Mesendoderm (in vitro differentiated cells): ENCODE measurements around the gene SYCP3.

Source experiments
- DNase-seq: peaks from one replicate; pipeline ENCODE4 v3.0.0; 2013
- H2AK5ac ChIP-seq: 2 replicates; pipeline ENCODE4 v1.6.1; 2013; ENCODE audit warnings: low read length, inconsistent platforms
- H2BK120ac ChIP-seq: 2 replicates; pipeline ENCODE4 v1.6.1; 2013; ENCODE audit warnings: low read depth, mild to moderate bottlenecking, low read length, moderate library complexity, mixed read lengths
- H2BK15ac ChIP-seq: replicated peaks from 2 replicates; pipeline ENCODE4 v1.6.1; 2013; ENCODE audit warnings: low read depth, mild to moderate bottlenecking, moderate library complexity
- H2BK5ac ChIP-seq: 2 replicates; pipeline ENCODE4 v1.6.1; 2013; ENCODE audit warnings: low read length, inconsistent platforms
- H3K18ac ChIP-seq: 2 replicates; pipeline ENCODE4 v1.6.1; 2013; ENCODE audit warnings: mild to moderate bottlenecking, low read length, mixed read lengths
- H3K23ac ChIP-seq: one replicate; pipeline ENCODE4 v1.6.1; 2013; ENCODE audit warnings: low read length
- H3K27ac ChIP-seq: 2 replicates; pipeline ENCODE4 v1.5.1; 2013; ENCODE audit warnings: low read depth, mild to moderate bottlenecking, inconsistent platforms, low read length, moderate library complexity
- H3K27me3 ChIP-seq: 2 replicates; pipeline ENCODE4 v1.6.1; 2013; ENCODE audit warnings: low read length, control low read depth, mild to moderate bottlenecking, inconsistent platforms; ENCODE audit not compliant: insufficient read depth, poor library complexity
- H3K36me3 ChIP-seq: 2 replicates; pipeline ENCODE4 v1.6.1; 2013; ENCODE audit warnings: low read length, inconsistent platforms; ENCODE audit not compliant: control insufficient read depth, insufficient read depth
- H3K4ac ChIP-seq: one replicate; pipeline ENCODE4 v1.6.1; 2013; ENCODE audit warnings: low read depth, mild to moderate bottlenecking, low read length, moderate library complexity
- H3K4me1 ChIP-seq: 2 replicates; pipeline ENCODE4 v1.6.1; 2013; ENCODE audit warnings: low read depth, low read length, inconsistent platforms; ENCODE audit not compliant: control insufficient read depth
- H3K4me2 ChIP-seq: 2 replicates; pipeline ENCODE4 v1.6.1; 2013; ENCODE audit warnings: low read length
- H3K4me3 ChIP-seq: 2 replicates; pipeline ENCODE4 v1.5.1; 2013; ENCODE audit warnings: mild to moderate bottlenecking, low read length
- H3K56ac ChIP-seq: one replicate; pipeline ENCODE4 v1.6.1; 2013; ENCODE audit warnings: low read length
- H3K79me1 ChIP-seq: 2 replicates; pipeline ENCODE4 v1.6.1; 2013; ENCODE audit warnings: low read length, inconsistent platforms
- H3K79me2 ChIP-seq: 2 replicates; pipeline ENCODE4 v1.6.1; 2013; ENCODE audit warnings: mild to moderate bottlenecking, low read length; ENCODE audit not compliant: control insufficient read depth, insufficient read depth
- H3K9ac ChIP-seq: 2 replicates; pipeline ENCODE4 v1.6.1; 2013; ENCODE audit warnings: low read length, inconsistent platforms
- H4K5ac ChIP-seq: one replicate; pipeline ENCODE4 v1.6.1; 2013; ENCODE audit warnings: low read length
- H4K8ac ChIP-seq: one replicate; pipeline ENCODE4 v1.6.1; 2013; ENCODE audit warnings: low read depth, mild to moderate bottlenecking, control low read depth, low read length, moderate library complexity
- WGBS: extraction: QIAGEN DNeasy Blood & Tissue Kit; methylation state at CpG from one replicate; pipeline ENCODE4 v1.1.7; 2013; ENCODE audit warnings: low lambda C conversion rate, missing lambda C conversion rate; ENCODE audit not compliant: insufficient coverage; ENCODE audit errors: extremely low coverage; 5-methylcytosine and 5-hydroxymethylcytosine counted together

The SYCP3 gene

GRCh38 chr12:101720118-101720517 is 19.1 kb downstream of the SYCP3 start:
- H3K27me3 ChIP-seq: no peaks in the 10 kb centered on the region
- no peak overlapping the region for H3K27ac ChIP-seq
- H3K18ac ChIP-seq: no peak overlapping the region
- H2BK5ac ChIP-seq: no peak overlapping the region
- H2BK15ac ChIP-seq: no peak overlapping the region
- no peak overlapping the region for H4K8ac ChIP-seq
- no peak overlapping the region for H4K5ac ChIP-seq
- H3K4me3 ChIP-seq: no peak overlapping the region
- no peak overlapping the region for H2AK5ac ChIP-seq
- H3K56ac ChIP-seq: no peak overlapping the region
- no peaks in the 10 kb centered on the region for H3K79me1 ChIP-seq
- H3K9ac ChIP-seq: no peak overlapping the region
- no peak overlapping the region for H2BK120ac ChIP-seq
- no peak for DNase-seq
- no peaks in the 10 kb centered on the region for H3K36me3 ChIP-seq
- no peaks in the 10 kb centered on the region for H3K4me1 ChIP-seq
- no peaks in the 10 kb centered on the region for H3K79me2 ChIP-seq
- no peak overlapping the region for H3K4ac ChIP-seq
- H3K23ac ChIP-seq: no peak overlapping the region
- no peak overlapping the region for H3K4me2 ChIP-seq

- H3K4me2 ChIP-seq: no peak overlapping the region
- no peak overlapping the region for H4K8ac ChIP-seq
Measured at GRCh38 chr12:101719566-101719965, 19.7 kb downstream of the SYCP3 start.

GRCh38 chr12:101714877-101715444 is 24.3 kb downstream of the SYCP3 start:
- Histone ChIP-seq H4K5ac (no peak overlapping the region), H3K79me2 (no peaks in the 10 kb centered on the region), H3K23ac (no peak overlapping the region), H3K4me2 (no peak overlapping the region), H3K27me3 (no peaks in the 10 kb centered on the region), H3K4me3 (no peak overlapping the region), H2BK5ac (no peak overlapping the region), H3K27ac (no peak overlapping the region), H4K8ac (no peak overlapping the region), H3K79me1 (peaks cover 3% of the 10 kb centered on the region), H3K18ac (no peak overlapping the region), H3K4ac (no peak overlapping the region), H3K9ac (no peak overlapping the region), H2BK15ac (no peak overlapping the region), H3K36me3 (no peaks in the 10 kb centered on the region), H2BK120ac (no peak overlapping the region), H3K56ac (no peak overlapping the region), H3K4me1 (no peaks in the 10 kb centered on the region), H2AK5ac (no peak overlapping the region)
- WGBS: no CpG with 5 or more reads among the region's 3 CpGs
- no peak for DNase-seq

More at GRCh38 chr12:101719566-101719965, 19.7 kb downstream of the SYCP3 start:
- Histone ChIP-seq H3K79me2 (no peaks in the 10 kb centered on the region), H3K9ac (no peak overlapping the region), H3K4ac (no peak overlapping the region), H2BK120ac (no peak overlapping the region), H3K36me3 (no peaks in the 10 kb centered on the region), H3K23ac (no peak overlapping the region), H2BK15ac (no peak overlapping the region), H2BK5ac (no peak overlapping the region), H3K56ac (no peak overlapping the region), H4K5ac (no peak overlapping the region), H3K4me3 (no peak overlapping the region), H3K18ac (no peak overlapping the region), H3K4me1 (no peaks in the 10 kb centered on the region), H2AK5ac (no peak overlapping the region), H3K79me1 (no peaks in the 10 kb centered on the region), H3K27ac (no peak overlapping the region), H3K27me3 (no peaks in the 10 kb centered on the region)
- no peak for DNase-seq

GRCh38 chr12:101713930-101714329 is 25.3 kb downstream of the SYCP3 start:
- Histone ChIP-seq H3K79me1 (peaks cover 3% of the 10 kb centered on the region), H4K8ac (no peak overlapping the region), H3K18ac (no peak overlapping the region), H3K79me2 (no peaks in the 10 kb centered on the region), H3K36me3 (no peaks in the 10 kb centered on the region), H3K4me3 (no peak overlapping the region), H2AK5ac (no peak overlapping the region), H3K27me3 (no peaks in the 10 kb centered on the region), H3K56ac (no peak overlapping the region), H3K9ac (no peak overlapping the region), H3K4me1 (no peaks in the 10 kb centered on the region), H4K5ac (no peak overlapping the region), H3K23ac (no peak overlapping the region), H2BK5ac (no peak overlapping the region), H3K4me2 (no peak overlapping the region), H3K27ac (no peak overlapping the region), H3K4ac (no peak overlapping the region), H2BK120ac (no peak overlapping the region), H2BK15ac (no peak overlapping the region)
- no peak for DNase-seq
- WGBS: no CpG with 5 or more reads among the region's 2 CpGs

- Histone ChIP-seq H3K4ac (no peak overlapping the region), H4K8ac (no peak overlapping the region), H3K36me3 (no peaks in the 10 kb centered on the region), H3K79me1 (peaks cover 3% of the 10 kb centered on the region), H4K5ac (no peak overlapping the region), H3K18ac (no peak overlapping the region), H3K27ac (no peak overlapping the region), H3K4me1 (no peaks in the 10 kb centered on the region), H3K56ac (no peak overlapping the region), H3K9ac (no peak overlapping the region), H2BK15ac (no peak overlapping the region), H3K27me3 (no peaks in the 10 kb centered on the region), H2AK5ac (no peak overlapping the region), H3K4me2 (no peak overlapping the region), H2BK120ac (no peak overlapping the region), H3K79me2 (no peaks in the 10 kb centered on the region), H3K4me3 (no peak overlapping the region), H2BK5ac (no peak overlapping the region), H3K23ac (no peak overlapping the region)
- no CpG with 5 or more reads among the region's 5 CpGs for WGBS
- DNase-seq: no peak
Measured at GRCh38 chr12:101713059-101713682, 26.1 kb downstream of the SYCP3 start.

GRCh38 chr12:101710288-101710687 is 29.0 kb downstream of the SYCP3 start:
- H4K5ac ChIP-seq: no peak overlapping the region
- DNase-seq: no peak
- H3K79me2 ChIP-seq: no peaks in the 10 kb centered on the region
- H2BK5ac ChIP-seq: no peak overlapping the region
- H3K23ac ChIP-seq: no peak overlapping the region
- H2AK5ac ChIP-seq: no peak overlapping the region
- no peak overlapping the region for H3K4me2 ChIP-seq
- H2BK15ac ChIP-seq: no peak overlapping the region
- no peaks in the 10 kb centered on the region for H3K36me3 ChIP-seq
- no peak overlapping the region for H3K4me3 ChIP-seq
- no peak overlapping the region for H3K27ac ChIP-seq
- H3K4me1 ChIP-seq: no peaks in the 10 kb centered on the region
- H3K27me3 ChIP-seq: no peaks in the 10 kb centered on the region
- H3K9ac ChIP-seq: no peak overlapping the region
- H3K4ac ChIP-seq: no peak overlapping the region
- no peak overlapping the region for H2BK120ac ChIP-seq
- H3K18ac ChIP-seq: no peak overlapping the region
- no peak overlapping the region for H4K8ac ChIP-seq
- no CpG with 5 or more reads among the region's 4 CpGs for WGBS
- H3K79me1 ChIP-seq: peaks cover 3% of the 10 kb centered on the region
- no peak overlapping the region for H3K56ac ChIP-seq
